Measurements from ENCODE around the gene POC1B. TPM values are rescaled to one million over a fixed set of nuclear protein-coding genes. Genes with fewer than 3 reads are reported as not detected.

The POC1B gene
- total RNA-seq, 1 experiment from 2014 or later: 13.6 TPM

DNA sequence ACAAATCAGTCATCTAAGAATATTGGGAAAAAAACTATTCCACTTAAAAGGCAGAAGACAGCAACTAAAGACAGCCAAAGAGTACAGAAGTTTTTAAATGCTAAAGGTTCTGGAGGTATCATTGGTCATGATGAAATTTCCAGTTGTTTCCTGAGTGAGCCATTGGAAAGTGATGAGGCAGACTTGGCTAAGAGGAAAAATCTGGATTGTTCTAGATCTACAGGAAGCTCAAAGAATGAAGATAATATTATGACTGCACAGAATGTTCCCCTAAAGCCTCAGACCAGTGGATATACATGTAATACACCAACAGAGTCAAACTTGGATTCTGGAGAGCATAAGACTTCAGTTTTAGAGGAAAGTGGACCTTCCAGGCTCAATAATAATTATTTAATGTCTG, 24.1 kb downstream of the POC1B start:
- intact Hi-C loops (cut with micrococcal nuclease; ENCODE audit: unreplicated experiment): no loop called here
- Histone ChIP-seq H3F3A (ENCODE audit: insufficient read depth, low read depth) (no peaks in the 10 kb centered on the region), H3K36me3 (ENCODE audit: low read depth) (no peaks in the 10 kb centered on the region), H4K20me1 (ENCODE audit: insufficient read depth) (no peaks in the 10 kb centered on the region), H3K9me2 (ENCODE audit: insufficient read depth) (no peaks in the 10 kb centered on the region), H3K4me1 (replicated peaks; ENCODE audit: insufficient read depth) (no peaks in the 10 kb centered on the region), H3K4me2 (no peak overlapping the region), H3K79me2 (ENCODE audit: low read depth) (no peaks in the 10 kb centered on the region), H3K27me3 (ENCODE audit: insufficient read depth, low read depth) (no peaks in the 10 kb centered on the region), H3K27ac (no peak overlapping the region), H3K9me3 (ENCODE audit: insufficient read depth, low read depth) (no peaks in the 10 kb centered on the region), H3K4me3 (no peak overlapping the region), H2AFZ (no peak overlapping the region)
- ChIA-PET CTCF (no interaction called here), POLR2A (ENCODE audit: unreplicated experiment) (interaction anchor here (0.6 kb wide), 1 partner anchor 859 kb away, joined by 5 read pairs; no protein-coding TSS in a partner anchor)
- BruUV-seq (replicated peaks): no TSS peak
- DNase-seq: no peak
- TF ChIP-seq, protein P1, sequence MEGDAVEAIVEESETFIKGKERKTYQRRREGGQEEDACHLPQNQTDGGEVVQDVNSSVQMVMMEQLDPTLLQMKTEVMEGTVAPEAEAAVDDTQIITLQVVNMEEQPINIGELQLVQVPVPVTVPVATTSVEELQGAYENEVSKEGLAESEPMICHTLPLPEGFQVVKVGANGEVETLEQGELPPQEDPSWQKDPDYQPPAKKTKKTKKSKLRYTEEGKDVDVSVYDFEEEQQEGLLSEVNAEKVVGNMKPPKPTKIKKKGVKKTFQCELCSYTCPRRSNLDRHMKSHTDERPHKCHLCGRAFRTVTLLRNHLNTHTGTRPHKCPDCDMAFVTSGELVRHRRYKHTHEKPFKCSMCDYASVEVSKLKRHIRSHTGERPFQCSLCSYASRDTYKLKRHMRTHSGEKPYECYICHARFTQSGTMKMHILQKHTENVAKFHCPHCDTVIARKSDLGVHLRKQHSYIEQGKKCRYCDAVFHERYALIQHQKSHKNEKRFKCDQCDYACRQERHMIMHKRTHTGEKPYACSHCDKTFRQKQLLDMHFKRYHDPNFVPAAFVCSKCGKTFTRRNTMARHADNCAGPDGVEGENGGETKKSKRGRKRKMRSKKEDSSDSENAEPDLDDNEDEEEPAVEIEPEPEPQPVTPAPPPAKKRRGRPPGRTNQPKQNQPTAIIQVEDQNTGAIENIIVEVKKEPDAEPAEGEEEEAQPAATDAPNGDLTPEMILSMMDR (conservative IDR thresholded peaks at IDR 0.05): no peak
- no peak for TF ChIP-seq EZH2 (IDR thresholded peaks at IDR 0.05; ENCODE audit: low read depth)

- Histone ChIP-seq H3K9me3 (ENCODE audit: insufficient read depth, low read depth) (no peaks in the 10 kb centered on the region), H4K20me1 (ENCODE audit: insufficient read depth) (no peaks in the 10 kb centered on the region), H3K36me3 (ENCODE audit: low read depth) (no peaks in the 10 kb centered on the region), H3K4me1 (replicated peaks; ENCODE audit: insufficient read depth) (no peaks in the 10 kb centered on the region), H3F3A (ENCODE audit: insufficient read depth, low read depth) (no peaks in the 10 kb centered on the region), H3K4me2 (no peak overlapping the region), H3K27me3 (ENCODE audit: insufficient read depth, low read depth) (no peaks in the 10 kb centered on the region), H2AFZ (no peak overlapping the region), H3K9me2 (ENCODE audit: insufficient read depth) (no peaks in the 10 kb centered on the region), H3K79me2 (ENCODE audit: low read depth) (no peaks in the 10 kb centered on the region), H3K4me3 (no peak overlapping the region), H3K27ac (no peak overlapping the region)
- ChIA-PET POLR2A (ENCODE audit: unreplicated experiment) (no interaction called here), CTCF (no interaction called here)
- TF ChIP-seq EZH2 (IDR thresholded peaks at IDR 0.05; ENCODE audit: low read depth): no peak
- TF ChIP-seq, protein P1 (conservative IDR thresholded peaks at IDR 0.05): no peak
- BruUV-seq (replicated peaks): no TSS peak
- intact Hi-C loops (cut with micrococcal nuclease; ENCODE audit: unreplicated experiment): no loop called here
- no peak for DNase-seq
These were observed 26.0 kb downstream of the POC1B start for GRCh38 chr12:89499857-89500256.

- Histone ChIP-seq H2AFZ (no peak overlapping the region), H3K4me3 (no peak overlapping the region), H3K9me2 (ENCODE audit: insufficient read depth) (no peaks in the 10 kb centered on the region), H3K27me3 (ENCODE audit: insufficient read depth, low read depth) (no peaks in the 10 kb centered on the region), H3K36me3 (ENCODE audit: low read depth) (no peaks in the 10 kb centered on the region), H3K79me2 (ENCODE audit: low read depth) (no peaks in the 10 kb centered on the region), H3K4me2 (no peak overlapping the region), H3F3A (ENCODE audit: insufficient read depth, low read depth) (no peaks in the 10 kb centered on the region), H4K20me1 (ENCODE audit: insufficient read depth) (no peaks in the 10 kb centered on the region), H3K9me3 (ENCODE audit: insufficient read depth, low read depth) (no peaks in the 10 kb centered on the region), H3K4me1 (replicated peaks; ENCODE audit: insufficient read depth) (no peaks in the 10 kb centered on the region), H3K27ac (no peak overlapping the region)
- POLR2A ChIA-PET (ENCODE audit: unreplicated experiment): no interaction called here
- BruUV-seq (replicated peaks): no TSS peak
- no peak for DNase-seq
- intact Hi-C loops (cut with micrococcal nuclease; ENCODE audit: unreplicated experiment): no loop called here
- CTCF ChIA-PET: no interaction called here
- TF ChIP-seq EZH2 (IDR thresholded peaks at IDR 0.05; ENCODE audit: low read depth): no peak
- TF ChIP-seq, protein P1 (conservative IDR thresholded peaks at IDR 0.05): no peak
These were observed 28.4 kb downstream of the POC1B start for GRCh38 chr12:89497467-89497866.
